Adrenal gland (tissue), 5 donors: ENCODE measurements around the gene CST6.

ENCODE experiments used
- POLR2A ChIP-seq, 2 donors: fragments of 450-650 bp; IDR thresholded peaks; one replicate each; pipeline ENCODE4 v1.6.1; 2017; ENCODE audit warnings: antibody characterized with exemption in 2 of 2, mild to moderate bottlenecking in 2 of 2, moderate library complexity in 1 of 2
- TF ChIP-seq, protein P1 (sequence below), 6 experiments: fragments of 450-650 bp in 4 of 6; fragments of 200-600 bp in 2 of 6; sonication (generic) in 1 of 6; IDR thresholded peaks; 1 replicate in 5 of 6; 2 replicates in 1 of 6; pipeline versions ENCODE4 v1.5.1 to v1.8.0; 2016 to 2021; ENCODE audit warnings: antibody characterized with exemption in 6 of 6, mild to moderate bottlenecking in 2 of 6, moderate library complexity in 1 of 6
- donor health status: DM: no; HTN: no; CAD: no.

DNA sequence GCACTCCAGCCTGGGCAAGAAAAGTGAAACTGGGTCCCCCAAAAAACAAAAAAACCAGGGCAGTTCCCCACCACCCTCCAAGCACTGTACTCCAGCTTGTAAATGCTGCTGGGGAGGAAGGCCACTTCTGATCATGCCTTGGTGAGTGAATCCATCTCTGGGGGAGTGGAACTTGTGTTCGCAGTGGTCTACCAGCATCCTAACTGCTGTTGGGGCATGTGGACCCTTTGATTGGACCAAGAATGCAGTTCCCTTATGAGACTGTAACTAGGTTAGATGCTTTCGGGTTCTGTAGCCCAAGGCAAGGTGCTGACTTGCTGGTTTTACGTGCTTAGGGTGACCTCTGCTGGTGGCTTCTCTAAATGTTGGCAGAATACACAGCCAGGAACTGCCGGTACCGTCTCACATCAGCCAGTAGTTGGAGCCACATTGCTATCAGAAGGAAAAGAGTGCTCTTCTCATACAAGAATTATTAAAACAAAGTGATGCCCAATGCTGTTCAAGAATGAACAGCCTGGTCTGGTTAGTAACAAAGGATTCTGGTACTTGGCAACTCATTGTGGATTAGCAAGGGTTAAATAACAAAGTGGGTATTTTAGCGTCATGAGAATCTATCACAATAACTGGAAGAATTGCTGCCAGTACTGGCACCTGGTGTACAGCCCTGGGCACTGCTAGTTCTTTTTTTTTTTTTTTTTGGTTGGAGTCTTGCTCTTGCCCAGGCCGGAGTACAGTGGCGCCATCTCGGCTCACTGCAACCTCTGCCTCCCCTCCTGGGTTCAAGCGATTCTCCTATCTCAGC, 22.8 kb upstream of the CST6 start:
- no peak for TF ChIP-seq POLR2A (IDR thresholded peaks at IDR 0.05)
- TF ChIP-seq, protein P1, sequence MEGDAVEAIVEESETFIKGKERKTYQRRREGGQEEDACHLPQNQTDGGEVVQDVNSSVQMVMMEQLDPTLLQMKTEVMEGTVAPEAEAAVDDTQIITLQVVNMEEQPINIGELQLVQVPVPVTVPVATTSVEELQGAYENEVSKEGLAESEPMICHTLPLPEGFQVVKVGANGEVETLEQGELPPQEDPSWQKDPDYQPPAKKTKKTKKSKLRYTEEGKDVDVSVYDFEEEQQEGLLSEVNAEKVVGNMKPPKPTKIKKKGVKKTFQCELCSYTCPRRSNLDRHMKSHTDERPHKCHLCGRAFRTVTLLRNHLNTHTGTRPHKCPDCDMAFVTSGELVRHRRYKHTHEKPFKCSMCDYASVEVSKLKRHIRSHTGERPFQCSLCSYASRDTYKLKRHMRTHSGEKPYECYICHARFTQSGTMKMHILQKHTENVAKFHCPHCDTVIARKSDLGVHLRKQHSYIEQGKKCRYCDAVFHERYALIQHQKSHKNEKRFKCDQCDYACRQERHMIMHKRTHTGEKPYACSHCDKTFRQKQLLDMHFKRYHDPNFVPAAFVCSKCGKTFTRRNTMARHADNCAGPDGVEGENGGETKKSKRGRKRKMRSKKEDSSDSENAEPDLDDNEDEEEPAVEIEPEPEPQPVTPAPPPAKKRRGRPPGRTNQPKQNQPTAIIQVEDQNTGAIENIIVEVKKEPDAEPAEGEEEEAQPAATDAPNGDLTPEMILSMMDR (IDR thresholded peaks at IDR 0.05) = peak; percentile 90 to 100 (median 99)
